HG03103 (cell line): ENCODE results near the gene NEK7.
"Not testable (repeated sequence)": the region's sequence is repeated elsewhere in the genome, so short reads cannot be mapped to it uniquely, and the experiment has no call there.

Source experiments
- ATAC-seq: cut with Tn5 transposase; IDR thresholded peaks from one replicate; pipeline ENCODE4 v1.9.1; 2021; ENCODE audit warnings: low read depth; ENCODE audit not compliant: unreplicated experiment

Gene NEK7

DNA sequence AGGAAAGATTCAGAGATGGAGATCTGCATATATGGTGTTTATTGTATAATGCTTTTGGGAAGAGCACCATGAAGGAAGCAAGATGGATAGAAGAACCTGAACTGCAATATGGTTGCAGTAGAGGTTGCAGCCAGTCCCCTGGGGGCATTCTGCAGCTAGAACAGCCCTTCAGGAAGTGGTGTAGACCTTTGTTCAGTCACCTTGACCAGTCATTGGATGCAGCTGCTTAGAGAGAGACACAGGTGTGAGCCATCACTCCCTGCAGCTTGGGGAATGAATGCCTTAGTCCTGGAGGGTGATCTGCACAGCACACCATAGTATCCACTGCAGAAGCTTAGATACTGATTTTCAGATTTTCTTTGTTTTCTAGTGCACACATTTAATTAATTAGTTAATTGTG, 42.3 kb downstream of the NEK7 start:
- peak; percentile 65 for ATAC-seq

DNA sequence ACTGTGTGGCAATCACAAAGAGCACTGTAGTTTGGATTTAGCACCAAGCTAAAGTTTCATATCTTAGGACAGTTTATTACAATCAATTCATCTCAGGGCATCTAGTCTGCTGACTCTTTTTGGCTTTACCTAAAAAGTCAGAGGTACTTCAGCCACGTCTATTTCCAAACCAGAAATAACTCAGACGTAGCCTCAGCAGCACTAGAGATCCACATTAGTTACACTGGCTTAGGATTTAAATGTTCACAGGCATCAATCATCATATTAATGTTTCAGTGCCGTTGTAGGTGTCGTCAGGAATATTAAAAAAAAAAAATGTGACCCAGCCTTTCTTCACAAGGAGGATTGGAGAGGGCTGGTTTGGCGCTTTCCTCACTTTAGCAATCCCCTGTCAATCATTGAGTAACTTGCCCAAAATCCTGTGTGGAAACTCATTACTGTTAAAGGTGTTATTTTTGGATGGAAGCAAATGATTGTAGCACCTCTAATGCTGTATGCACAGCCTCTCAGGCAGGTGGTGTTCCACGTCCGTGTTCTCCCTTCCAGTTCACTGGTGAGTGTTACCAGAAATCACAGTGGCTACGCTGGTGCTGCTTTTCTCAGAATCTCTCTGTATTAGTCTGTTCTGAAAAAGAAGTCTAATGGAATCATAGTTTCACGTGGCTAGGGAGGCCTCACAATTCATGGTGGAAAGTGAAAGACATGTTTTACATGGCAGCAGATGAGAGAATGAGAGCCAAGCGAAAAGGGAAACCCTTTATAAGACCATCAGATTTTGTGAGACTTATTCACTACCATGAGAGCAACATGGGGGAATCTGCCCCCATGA, 45.4 kb downstream of the NEK7 start:
- peak; percentile 65 for ATAC-seq

DNA sequence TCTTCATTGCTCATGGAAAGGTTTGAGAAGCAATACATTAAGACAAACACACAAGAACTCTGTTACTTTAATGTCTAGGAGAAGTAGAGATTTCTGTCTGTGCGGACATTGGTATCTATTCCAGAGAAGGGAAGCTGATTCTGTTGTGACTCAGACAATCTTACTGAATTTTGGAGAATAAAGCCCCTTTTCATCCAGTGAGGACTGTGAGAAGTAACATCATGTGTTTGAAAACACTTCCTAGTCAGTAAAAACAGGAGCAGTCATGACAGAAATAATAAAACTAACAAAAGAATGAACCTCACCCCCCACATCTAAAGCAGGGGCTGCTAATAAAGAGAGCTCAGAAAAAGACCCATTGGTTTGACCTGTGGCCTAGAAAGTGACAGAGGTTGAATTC, 46.6 kb downstream of the NEK7 start:
- no peak for ATAC-seq

DNA sequence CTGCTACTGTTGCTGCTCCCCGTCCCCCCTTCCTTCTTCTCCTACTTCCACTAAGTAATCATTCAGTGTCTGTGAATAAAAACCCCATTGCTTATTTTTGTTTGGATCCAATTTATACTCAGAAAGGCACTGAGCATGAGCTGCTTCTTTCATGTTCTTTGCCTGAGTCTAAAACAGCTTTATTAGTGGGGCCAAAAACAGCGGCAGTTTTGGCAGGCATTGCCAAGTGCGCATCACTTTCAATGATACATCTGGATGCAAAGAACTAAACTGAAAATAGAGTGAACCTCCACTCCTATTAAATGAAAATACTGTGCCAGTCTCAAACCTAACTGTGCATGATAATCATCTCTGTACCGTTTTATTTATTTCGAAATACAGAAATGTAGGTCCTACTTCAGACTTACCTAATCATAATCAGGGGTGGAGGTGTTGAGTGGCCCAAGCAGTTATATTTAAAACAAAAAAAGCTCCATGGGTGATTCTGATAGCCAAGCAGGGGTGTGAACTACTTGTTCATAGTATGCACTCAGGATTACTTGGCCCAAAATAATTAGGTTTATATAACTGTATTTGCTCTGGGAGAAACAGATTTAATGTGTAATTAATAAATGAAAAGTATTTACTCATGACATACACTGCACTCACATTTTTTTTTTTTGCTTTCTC, 48.4 kb downstream of the NEK7 start:
- no peak for ATAC-seq

DNA sequence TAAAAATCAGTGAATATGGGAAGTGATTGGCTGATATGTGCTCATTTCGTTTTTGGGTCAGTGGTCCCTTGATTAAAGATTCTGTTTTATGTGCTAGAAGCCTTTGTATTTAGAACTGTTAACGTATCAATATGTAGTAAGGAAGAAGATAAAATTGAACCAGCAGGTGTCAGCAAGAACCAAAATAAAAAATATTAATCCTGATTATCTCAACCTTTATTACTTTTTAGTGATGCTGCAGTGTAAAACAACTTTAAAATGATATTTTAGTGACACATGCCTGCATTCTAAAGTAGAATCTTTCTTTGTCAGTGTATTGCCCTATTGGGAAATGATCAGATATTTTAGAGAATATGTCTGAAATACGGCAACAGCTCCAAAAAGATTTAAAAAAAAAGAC, 49.5 kb downstream of the NEK7 start:
- ATAC-seq = no peak

DNA sequence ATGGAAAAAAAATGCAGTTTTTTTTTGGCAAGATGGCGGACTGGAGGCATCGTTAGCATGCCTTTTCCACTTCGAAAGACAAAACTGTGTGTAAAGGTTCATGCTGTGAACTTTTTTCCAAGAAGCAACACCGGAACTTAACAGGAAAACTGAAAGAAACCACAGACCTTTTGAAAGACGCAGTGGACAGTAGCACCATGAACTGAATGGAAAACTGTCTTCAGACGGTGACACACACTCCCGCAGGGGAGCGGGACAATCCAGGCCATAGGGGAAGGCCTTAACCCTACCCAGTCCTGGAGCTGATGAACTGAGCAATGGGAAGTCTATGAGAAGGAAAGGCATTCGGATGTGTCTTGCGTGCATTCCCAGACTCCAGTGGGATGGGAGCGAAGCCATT, 54.9 kb downstream of the NEK7 start:
- no peak for ATAC-seq

DNA sequence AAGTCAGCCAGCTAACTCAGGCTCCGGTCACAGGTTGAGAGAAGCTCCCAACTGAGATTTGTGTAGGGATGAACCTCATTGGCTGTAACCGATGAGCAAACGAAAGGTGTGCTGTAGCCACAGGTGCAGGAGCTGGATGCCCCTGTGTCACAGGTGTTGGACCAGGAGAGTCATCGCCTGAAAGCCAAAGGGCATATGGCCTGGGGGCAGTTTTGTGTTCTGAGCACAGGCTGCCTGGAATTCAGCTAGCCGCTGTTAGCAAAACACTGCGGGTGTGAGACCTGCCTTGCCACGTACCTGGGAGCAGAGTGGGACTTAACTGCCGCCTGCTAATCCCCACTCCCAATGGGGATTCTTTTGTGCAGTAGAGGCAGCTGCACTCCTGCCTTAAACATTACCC, 55.3 kb downstream of the NEK7 start:
- no peak for ATAC-seq

DNA sequence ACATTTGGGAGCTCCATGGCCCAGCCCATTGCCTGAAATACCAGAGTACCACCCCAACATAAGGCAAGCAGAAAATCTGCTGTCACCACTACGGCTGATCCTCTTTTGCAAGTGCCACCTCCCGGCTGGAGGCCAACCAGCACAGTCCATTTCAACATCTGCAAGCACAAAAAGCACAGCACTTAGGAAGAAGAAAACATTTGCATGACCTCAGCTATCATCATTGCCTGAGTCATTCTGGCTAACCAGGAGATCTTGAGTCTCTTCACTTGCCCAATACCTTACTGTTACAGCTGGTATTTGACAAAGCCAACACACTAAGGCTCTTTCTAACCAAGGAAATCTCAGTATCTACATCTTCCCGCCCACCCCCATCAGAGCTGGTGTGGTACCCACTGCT, 55.9 kb downstream of the NEK7 start:
- ATAC-seq = no peak

DNA sequence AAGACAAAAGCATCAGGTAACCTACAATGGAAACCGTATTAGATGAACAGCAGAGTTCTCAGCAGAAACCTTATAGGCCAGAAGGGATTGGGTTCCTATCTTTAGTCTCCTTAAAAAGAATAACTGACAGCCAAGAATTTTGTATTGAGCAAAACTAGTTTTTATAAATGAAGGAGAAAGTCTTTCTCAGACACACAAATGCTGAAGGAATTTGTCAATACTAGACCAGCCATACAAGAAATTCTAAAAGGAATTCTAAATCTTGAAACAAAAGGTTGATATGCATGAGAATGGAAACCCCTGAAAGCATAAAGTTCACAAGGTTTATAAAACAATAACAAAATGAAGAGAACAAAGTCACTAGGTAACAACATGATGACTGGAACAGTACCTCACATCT, 58.1 kb downstream of the NEK7 start:
- no peak for ATAC-seq

DNA sequence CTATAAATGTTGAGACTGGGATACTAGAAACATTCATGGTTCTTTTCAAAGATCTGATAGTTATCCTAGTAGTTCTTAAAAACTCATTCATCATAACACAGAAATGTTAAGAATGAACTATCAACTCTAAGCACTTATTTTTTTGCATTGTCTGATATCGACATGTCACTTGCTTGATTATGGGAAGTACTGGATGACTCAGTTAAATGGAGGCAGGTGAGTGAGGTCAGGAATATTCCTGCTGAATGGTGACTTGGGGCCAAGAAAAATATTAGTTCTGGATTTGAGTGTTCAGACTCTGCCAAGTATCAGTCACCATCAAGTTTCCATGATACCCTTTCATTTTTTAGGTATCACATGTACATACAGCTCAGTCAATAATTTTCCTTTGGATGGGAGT, 63.6 kb downstream of the NEK7 start:
- no peak for ATAC-seq

DNA sequence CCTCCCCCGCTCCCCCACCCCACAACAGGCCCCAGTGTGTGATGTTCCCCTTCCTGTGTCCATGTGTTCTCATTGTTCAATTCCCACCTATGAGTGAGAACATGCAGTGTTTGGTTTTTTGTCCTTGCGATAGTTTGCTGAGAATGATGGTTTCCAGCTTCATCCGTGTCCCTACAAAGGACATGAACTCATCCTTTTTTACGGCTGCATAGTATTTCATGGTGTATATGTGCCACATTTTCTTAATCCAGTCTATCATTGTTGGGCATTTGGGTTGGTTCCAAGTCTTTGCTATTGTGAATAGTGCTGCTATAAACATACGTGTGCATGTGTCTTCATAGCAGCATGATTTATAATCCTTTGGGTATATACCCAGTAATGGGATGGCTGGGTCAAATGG, 70.2 kb downstream of the NEK7 start:
- ATAC-seq = not testable (repeated sequence)

DNA sequence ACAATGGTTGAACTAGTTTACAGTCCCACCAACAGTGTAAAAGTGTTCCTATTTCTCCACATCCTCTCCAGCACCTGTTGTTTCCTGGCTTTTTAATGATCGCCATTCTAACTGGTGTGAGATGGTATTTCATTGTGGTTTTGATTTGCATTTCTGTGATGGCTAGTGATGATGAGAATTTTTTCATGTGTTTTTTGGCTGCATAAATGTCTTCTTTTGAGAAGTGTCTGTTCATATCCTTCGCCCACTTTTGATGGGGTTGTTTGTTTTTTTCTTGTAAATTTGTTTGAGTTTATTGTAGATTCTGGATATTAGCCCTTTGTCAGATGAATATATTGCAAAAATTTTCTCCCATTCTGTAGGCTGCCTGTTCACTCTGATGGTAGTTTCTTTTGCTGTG, 70.7 kb downstream of the NEK7 start:
- not testable (repeated sequence) for ATAC-seq

DNA sequence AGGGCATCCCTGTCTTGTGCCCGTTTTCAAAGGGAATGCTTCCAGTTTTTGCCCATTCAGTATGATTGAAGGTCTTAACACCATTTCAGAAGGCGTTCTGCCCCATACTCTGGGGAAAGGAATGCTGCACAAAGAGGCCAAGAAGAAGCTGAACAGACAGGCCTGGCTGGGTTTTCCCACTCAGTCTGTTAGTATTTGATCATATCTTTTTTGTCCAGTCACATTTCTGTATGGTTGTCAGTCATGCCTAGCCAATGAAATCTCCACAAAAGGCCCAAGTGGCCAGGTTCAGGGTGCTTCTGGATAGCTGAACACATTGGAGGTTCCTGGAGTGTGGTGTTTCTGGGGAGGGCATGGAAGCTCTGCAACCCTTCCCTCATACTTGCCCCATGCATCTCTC, 72.1 kb downstream of the NEK7 start:
- no peak for ATAC-seq

DNA sequence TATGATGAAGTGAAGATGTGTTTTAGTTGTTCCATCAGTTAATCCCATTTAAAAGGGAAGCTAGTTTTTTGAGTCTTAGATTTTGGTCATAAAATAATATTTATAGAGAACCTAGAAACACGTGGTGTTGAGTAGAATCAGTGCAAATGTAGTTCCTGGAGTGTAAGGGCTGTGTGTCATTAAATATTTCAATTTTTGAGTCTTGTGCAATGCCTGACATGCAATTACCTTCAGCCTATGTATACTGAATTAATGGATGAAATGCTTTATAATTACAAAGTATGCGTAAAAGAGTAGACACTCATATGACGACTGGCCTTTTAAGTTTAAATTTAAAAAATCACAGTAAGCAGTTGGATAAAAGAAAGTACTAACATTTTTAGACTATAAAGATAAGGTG, 75.0 kb downstream of the NEK7 start:
- no peak for ATAC-seq

DNA sequence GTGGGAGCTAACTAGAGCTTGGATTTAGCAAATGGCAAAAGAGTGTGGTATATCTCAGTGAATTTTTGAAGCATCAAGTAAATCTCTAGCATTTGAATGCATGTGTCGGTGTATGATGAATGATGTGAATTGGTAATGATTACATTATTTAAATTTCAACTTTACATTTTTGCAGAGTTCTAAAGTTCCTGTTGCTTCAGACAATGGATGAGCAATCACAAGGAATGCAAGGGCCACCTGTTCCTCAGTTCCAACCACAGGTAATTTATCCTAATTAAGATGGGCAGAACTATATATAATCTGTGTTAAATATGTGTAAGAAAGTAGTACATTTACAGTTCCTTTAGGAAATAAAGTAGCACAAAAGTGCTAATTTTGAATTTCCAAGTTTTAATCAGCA, 75.6 kb downstream of the NEK7 start:
- ATAC-seq = no peak

DNA sequence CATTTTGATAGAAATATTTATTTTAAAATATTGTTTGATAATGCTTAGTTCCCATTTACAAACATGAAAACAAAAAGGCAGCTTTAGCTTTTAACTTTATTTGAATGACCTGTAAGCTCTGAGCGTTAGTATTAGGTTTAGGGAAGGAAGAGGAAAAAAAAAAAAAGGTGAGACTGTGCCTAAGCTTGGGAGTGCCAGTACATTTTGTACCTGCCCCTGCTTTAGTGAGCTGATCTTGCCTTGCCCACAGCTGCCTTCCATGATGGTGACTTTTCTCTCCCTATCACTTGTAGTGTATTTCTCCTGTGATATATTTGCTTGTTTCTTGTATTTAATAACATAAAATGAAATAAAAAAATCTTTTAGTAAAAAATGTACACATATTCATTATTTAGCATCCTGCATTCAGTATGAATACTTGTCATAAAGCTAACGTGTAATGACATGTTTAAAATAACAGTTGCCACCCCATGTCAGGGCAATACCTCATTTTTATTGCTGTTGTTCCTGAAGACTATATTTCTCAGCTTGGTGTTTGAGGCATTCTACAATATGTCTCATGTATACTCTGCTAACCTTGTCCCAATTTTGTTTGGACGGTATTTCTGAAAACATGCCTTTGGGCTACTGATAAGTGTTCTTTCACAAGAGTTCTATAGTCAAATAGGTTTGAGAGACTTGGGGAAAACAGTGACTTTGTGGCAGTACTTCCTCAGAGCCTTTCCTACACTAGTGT, 76.3 kb downstream of the NEK7 start:
- no peak for ATAC-seq

DNA sequence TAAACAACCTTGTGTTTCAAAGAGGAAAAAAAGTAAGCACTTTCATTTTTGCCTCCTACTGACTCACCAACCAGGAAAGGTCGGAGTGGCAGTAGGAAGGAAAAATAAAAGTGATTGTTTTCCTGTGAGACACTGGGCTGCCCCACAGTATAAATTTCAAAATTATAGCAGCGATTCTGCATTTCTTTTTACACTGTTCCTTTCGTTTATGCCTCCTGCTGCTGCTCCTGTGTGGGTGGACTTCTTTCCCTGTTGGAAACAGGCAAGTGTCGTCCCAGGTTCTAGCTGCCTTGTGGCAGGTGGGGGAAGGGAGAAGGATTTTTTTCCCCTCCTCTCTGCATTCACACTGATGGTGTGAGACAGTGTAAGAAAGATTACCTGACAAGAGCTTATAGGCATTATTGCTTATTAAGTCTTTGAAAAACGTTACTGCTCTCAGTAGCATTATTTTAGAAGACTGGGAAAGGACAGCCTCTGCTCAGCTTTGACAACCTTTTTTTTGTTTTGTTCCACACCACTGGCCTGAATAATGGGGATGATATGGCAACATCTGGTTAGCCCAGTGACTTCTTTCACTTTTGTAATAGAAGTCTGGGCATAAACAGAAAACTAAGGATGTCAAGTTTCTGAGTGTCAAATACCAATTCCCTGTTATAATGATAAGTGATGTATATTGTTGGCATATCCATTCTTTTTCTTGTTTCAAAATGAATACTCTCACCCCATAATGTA, 77.9 kb downstream of the NEK7 start:
- ATAC-seq = no peak

DNA sequence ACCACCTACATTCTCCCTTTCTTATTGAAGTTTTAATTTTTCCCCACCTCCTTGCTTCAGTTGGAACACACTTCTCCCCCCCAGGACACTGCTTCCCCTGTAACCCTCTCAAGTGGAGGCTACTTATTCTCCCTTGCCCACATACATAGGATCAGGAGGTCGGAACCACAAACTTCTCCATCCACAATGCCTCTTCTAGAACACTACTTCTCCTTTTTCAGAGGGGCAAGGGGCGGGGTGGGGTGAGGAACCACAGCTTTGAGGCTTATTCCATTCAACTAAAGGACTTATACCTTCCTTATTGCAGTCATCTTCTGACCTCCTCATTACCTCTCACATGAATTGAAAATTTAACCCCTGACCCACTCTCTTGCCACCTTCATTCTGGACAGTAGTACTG, 81.3 kb downstream of the NEK7 start:
- ATAC-seq = no peak

DNA sequence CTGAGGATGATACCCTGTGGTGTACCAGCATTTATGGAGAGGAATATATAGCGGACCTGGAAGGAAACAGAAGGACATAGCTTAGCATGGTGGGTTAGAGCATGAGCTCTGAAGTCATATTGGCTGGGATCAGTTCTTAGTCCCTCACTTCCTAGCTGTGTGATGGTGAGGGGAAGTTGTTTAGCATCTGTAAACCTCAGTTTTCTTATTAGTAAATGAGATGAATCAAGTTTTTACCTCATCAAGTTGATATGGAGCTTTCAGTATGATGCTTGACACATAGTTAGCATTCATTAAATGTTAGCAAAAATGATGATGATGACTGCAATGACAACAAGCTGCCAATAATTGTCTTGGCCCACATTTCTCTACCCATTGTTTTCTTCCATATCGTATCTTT, 84.8 kb downstream of the NEK7 start:
- ATAC-seq = no peak

DNA sequence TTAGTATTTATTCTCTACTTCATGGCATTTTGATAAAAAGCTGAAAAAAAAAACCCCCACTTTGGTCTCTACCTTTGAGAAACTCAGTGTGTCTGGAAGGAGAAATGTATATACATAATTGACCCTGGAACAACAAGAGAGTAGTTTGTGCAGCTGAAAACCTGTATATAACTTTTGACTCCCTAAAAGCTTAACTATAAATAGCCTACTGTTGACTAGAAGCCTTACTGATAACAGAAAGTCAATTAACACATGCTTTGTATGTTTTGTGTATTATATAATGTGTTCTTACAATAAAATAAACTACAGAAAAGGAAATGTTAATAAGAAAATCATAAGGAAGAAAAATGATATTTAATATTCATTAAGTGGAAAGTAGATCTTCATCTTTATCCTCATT, 88.0 kb downstream of the NEK7 start:
- no peak for ATAC-seq

DNA sequence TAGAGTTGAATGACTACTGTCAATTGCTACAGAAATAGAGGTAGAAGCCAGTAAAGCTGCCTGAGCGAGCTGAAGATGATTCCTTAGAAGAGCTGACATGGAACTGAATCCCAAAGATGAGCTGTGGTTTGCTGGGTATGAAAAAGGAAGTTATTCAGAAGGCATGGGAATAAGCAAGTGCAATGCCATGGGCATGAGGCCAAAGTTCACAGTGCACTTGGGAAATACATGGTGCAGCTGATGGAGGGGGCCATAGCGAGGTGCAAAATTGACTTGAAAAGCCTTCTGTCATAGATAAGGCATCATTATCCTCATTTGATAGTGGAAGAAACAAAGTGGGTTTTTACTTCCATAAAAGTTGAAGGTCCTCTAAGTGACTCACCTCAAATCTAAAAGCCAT, 88.6 kb downstream of the NEK7 start:
- no peak for ATAC-seq
